HCT116 (cell line): ENCODE measurements around the gene DENND2D. TPM values are rescaled to one million over a fixed set of nuclear protein-coding genes. Genes with fewer than 3 reads are reported as not detected.

Experiments
- ATAC-seq: fragments of 200-7000 bp; cut with Tn5 transposase; 2 replicates; pipeline ENCODE4 v1.9.1; 2020; ENCODE audit warnings: mild to moderate bottlenecking, moderate library complexity
- BruUV-seq: library from RNA; stranded (reverse); fragments of 400-500 nt; replicated peaks from 2 replicates; lab custom pipeline; 2021; lab: Mats Ljungman, UMichigan
- CTCF ChIA-PET: fragments of 300-600 bp; sonication (Branson Sonifier 250); formaldehyde crosslinking; loops from one replicate; lab custom pipeline; 2021; ENCODE audit warnings: antibody characterized with exemption; lab: Charles Lee
- POLR2A ChIA-PET: fragments of 300-600, 350-600 bp; sonication (Branson Sonifier 250); formaldehyde crosslinking; loops from one replicate; lab custom pipeline; 2021; ENCODE audit warnings: antibody characterized with exemption; lab: Charles Lee
- RAD21 ChIA-PET, 2 experiments: fragments of 300-600 bp; sonication (Branson Sonifier 250); formaldehyde crosslinking; loops; one replicate each; lab custom pipeline; 2023; ENCODE audit warnings: low total read pairs in 2 of 2; ENCODE audit not compliant: uncharacterized antibody in 2 of 2, unreplicated experiment in 2 of 2, low non-redundant PET in 1 of 2; lab: Charles Lee
- DNase-seq: peaks from one replicate; pipeline ENCODE4 v3.0.0-alpha.2; 2010; ENCODE audit warnings: low read depth, low spot score
- H2AFZ ChIP-seq: fragments of 200-600 bp; shearing (Covaris generic), sonication (generic); 2 replicates; pipeline ENCODE4 v1.6.1; 2017; ENCODE audit warnings: low read depth, mixed run types, mixed read lengths, antibody characterized with exemption, low read length; ENCODE audit not compliant: poor library complexity, severe bottlenecking
- H3K27ac ChIP-seq: 2 replicates; pipeline ENCODE4 v1.5.1; 2012; ENCODE audit warnings: low read depth, low read length
- H3K27me3 ChIP-seq: fragments of 200-600 bp; sonication (generic); 2 replicates; pipeline ENCODE4 v1.6.1; 2016; ENCODE audit warnings: mixed run types, low read length, mixed read lengths; ENCODE audit not compliant: insufficient read depth
- H3K36me3 ChIP-seq, 2 experiments: fragments of 200-500 bp in 1 of 2; fragments of 200-600 bp in 1 of 2; sonication (Bioruptor generic) in 1 of 2; sonication (generic) in 1 of 2; 2 replicates each; pipeline versions ENCODE4 v1.5.1 to v1.6.1; 2014 to 2016; ENCODE audit warnings: low read length in 2 of 2, inconsistent platforms in 1 of 2, mixed read lengths in 1 of 2, mixed run types in 1 of 2; ENCODE audit not compliant: insufficient read depth in 2 of 2, control insufficient read depth in 1 of 2
- H3K4me1 ChIP-seq, 2 experiments: fragments of 200-600 bp in 1 of 2; sonication (generic) in 1 of 2; 2 replicates each; pipeline versions ENCODE4 v1.5.1 to v1.6.1; 2012 to 2017; ENCODE audit warnings: low read length in 2 of 2, inconsistent platforms in 1 of 2, mild to moderate bottlenecking in 1 of 2, mixed read lengths in 1 of 2, mixed run types in 1 of 2, moderate library complexity in 1 of 2; ENCODE audit not compliant: insufficient read depth in 2 of 2, control insufficient read depth in 1 of 2
- H3K4me2 ChIP-seq: fragments of 200-600 bp; sonication (generic); 2 replicates; pipeline ENCODE4 v1.6.1; 2017; ENCODE audit warnings: mixed run types, low read length, mixed read lengths
- H3K4me3 ChIP-seq, 2 experiments: fragments of 200-600 bp in 1 of 2; sonication (generic) in 1 of 2; replicated peaks in 1 of 2; 2 replicates each; pipeline ENCODE4 v1.5.1; 2011 to 2016; ENCODE audit warnings: low read length in 2 of 2, control low read depth in 1 of 2, low read depth in 1 of 2, mild to moderate bottlenecking in 1 of 2, mixed read lengths in 1 of 2, mixed run types in 1 of 2
- H3K79me2 ChIP-seq: fragments of 200-600 bp; sonication (generic); 2 replicates; pipeline ENCODE4 v1.6.1; 2017; ENCODE audit warnings: mild to moderate bottlenecking, mixed run types, low read length, moderate library complexity, mixed read lengths; ENCODE audit not compliant: insufficient read depth
- H3K9ac ChIP-seq: fragments of 200-600 bp; sonication (generic); 2 replicates; pipeline ENCODE4 v1.6.1; 2016; ENCODE audit warnings: low read length, mixed read lengths
- H3K9me2 ChIP-seq: fragments of 200-600 bp; sonication (generic), shearing (Covaris generic); 2 replicates; pipeline ENCODE4 v1.6.1; 2017; ENCODE audit warnings: mixed run types, mild to moderate bottlenecking, moderate library complexity; ENCODE audit not compliant: insufficient read depth
- H3K9me3 ChIP-seq, 2 experiments: fragments of 200-500 bp in 1 of 2; fragments of 200-600 bp in 1 of 2; sonication (Bioruptor generic) in 1 of 2; sonication (generic) in 1 of 2; 2 replicates each; pipeline ENCODE4 v1.6.1; 2014 to 2017; ENCODE audit warnings: low read length in 2 of 2, mixed read lengths in 2 of 2, inconsistent platforms in 1 of 2, low read depth in 1 of 2, mild to moderate bottlenecking in 1 of 2, mixed run types in 1 of 2, moderate library complexity in 1 of 2; ENCODE audit not compliant: control insufficient read depth in 1 of 2, insufficient read depth in 1 of 2
- H4K20me1 ChIP-seq: fragments of 200-600 bp; sonication (generic), shearing (Covaris generic); 2 replicates; pipeline ENCODE4 v1.6.1; 2017; ENCODE audit warnings: mixed run types, mild to moderate bottlenecking, moderate library complexity; ENCODE audit not compliant: insufficient read depth
- CBX3 ChIP-seq: IDR thresholded peaks from 2 replicates; pipeline ENCODE4 v1.6.1; 2012; ENCODE audit warnings: low read depth
- CEBPB ChIP-seq: IDR thresholded peaks from 2 replicates; pipeline ENCODE4 v1.6.1; 2012; ENCODE audit warnings: low read depth
- EZH2phosphoT487 ChIP-seq: fragments of 200-600 bp; IDR thresholded peaks from 2 replicates; pipeline ENCODE4 v1.6.1; 2018; ENCODE audit warnings: antibody characterized with exemption, borderline replicate concordance
- FOSL1 ChIP-seq: IDR thresholded peaks from 2 replicates; pipeline ENCODE4 v1.6.1; 2012; ENCODE audit warnings: low read depth
- JUND ChIP-seq: IDR thresholded peaks from 2 replicates; pipeline ENCODE4 v1.6.1; 2012
- POLR2A ChIP-seq: IDR thresholded peaks from 2 replicates; pipeline ENCODE4 v1.7.0; 2011; ENCODE audit warnings: borderline replicate concordance; ENCODE audit not compliant: insufficient read depth, insufficient read length; ENCODE audit errors: extremely low read depth
- POLR2AphosphoS5 ChIP-seq: IDR thresholded peaks from 2 replicates; pipeline ENCODE4 v1.6.1; 2011; ENCODE audit warnings: mild to moderate bottlenecking, low read depth, low read length, moderate library complexity
- RAD21 ChIP-seq: IDR thresholded peaks from 2 replicates; pipeline ENCODE4 v1.6.1; 2012; ENCODE audit warnings: low read depth, mild to moderate bottlenecking
- REST ChIP-seq: IDR thresholded peaks from 2 replicates; pipeline ENCODE4 v1.6.1; 2012; ENCODE audit warnings: low read depth
- SP1 ChIP-seq: IDR thresholded peaks from 2 replicates; pipeline ENCODE4 v1.6.1; 2012; ENCODE audit warnings: low read depth
- SRF ChIP-seq: IDR thresholded peaks from 2 replicates; pipeline ENCODE4 v1.6.1; 2012; ENCODE audit warnings: low read depth
- TCF7L2 ChIP-seq: IDR thresholded peaks from 2 replicates; pipeline ENCODE4 v1.7.0; 2011; ENCODE audit warnings: borderline replicate concordance, inconsistent platforms; ENCODE audit not compliant: insufficient read depth, insufficient read length; ENCODE audit errors: extremely low read depth
- intact Hi-C: fragments of 100-400 bp; cut with micrococcal nuclease; formaldehyde crosslinking; loops from 2 replicates; pipeline ENCODE4 v1.10.0; 2022
- total RNA-seq: library from RNA; stranded (reverse); gene quantifications from one replicate; pipeline ENCODE4 v1.2.1, GENCODE V29; 2021; ENCODE audit not compliant: unreplicated experiment
- TF ChIP-seq, protein P1 (sequence below): IDR thresholded peaks from 2 replicates; pipeline ENCODE4 v1.6.1; 2012
- TF ChIP-seq, protein P2 (sequence below), 3 experiments: fragments of 200-600 bp in 1 of 3; sonication (generic) in 1 of 3; IDR thresholded peaks in 2 of 3; conservative IDR thresholded peaks in 1 of 3; 2 replicates each; pipeline ENCODE4 v1.5.1; 2012 to 2017; ENCODE audit warnings: low read depth in 2 of 3, low read length in 2 of 3, antibody characterized with exemption in 1 of 3, borderline replicate concordance in 1 of 3, control low read depth in 1 of 3, mild to moderate bottlenecking in 1 of 3, mixed read lengths in 1 of 3, mixed run types in 1 of 3, moderate library complexity in 1 of 3; ENCODE audit not compliant: insufficient read depth in 1 of 3
- TF ChIP-seq, protein P3 (sequence below): IDR thresholded peaks from 2 replicates; pipeline ENCODE4 v1.6.1; 2011; ENCODE audit warnings: mild to moderate bottlenecking, low read length, moderate library complexity; ENCODE audit not compliant: insufficient replicate concordance; ENCODE audit errors: extremely low read depth

The DENND2D gene
- total RNA-seq, 1 experiment from 2014 or later: 31.9 TPM

- no peaks in the 10 kb centered on the region for H3K9me3 ChIP-seq
- no peaks in the 10 kb centered on the region for H3K27me3 ChIP-seq
- ChIA-PET POLR2A (interaction anchor here (1.2 kb wide), 1 partner anchor 13 kb away, joined by 3 read pairs; no protein-coding TSS in a partner anchor), RAD21 (no interaction called here)
- H3K9ac ChIP-seq: no peak overlapping the region
- H3K27ac ChIP-seq: 0 out of 2 replicates have a peak overlapping the region, but pooled peaks have one; percentile 17
- intact Hi-C loops: no loop called here
- TF ChIP-seq FOSL1 (no peak), CEBPB (no peak), EZH2phosphoT487 (no peak), SRF (no peak), REST (no peak), POLR2AphosphoS5 (no peak), TCF7L2 (no peak), POLR2A (no peak), SP1 (no peak), CBX3 (no peak), RAD21 (no peak), JUND (no peak)
- TF ChIP-seq, protein P1, sequence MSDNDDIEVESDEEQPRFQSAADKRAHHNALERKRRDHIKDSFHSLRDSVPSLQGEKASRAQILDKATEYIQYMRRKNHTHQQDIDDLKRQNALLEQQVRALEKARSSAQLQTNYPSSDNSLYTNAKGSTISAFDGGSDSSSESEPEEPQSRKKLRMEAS: no peak
- TF ChIP-seq, protein P2, sequence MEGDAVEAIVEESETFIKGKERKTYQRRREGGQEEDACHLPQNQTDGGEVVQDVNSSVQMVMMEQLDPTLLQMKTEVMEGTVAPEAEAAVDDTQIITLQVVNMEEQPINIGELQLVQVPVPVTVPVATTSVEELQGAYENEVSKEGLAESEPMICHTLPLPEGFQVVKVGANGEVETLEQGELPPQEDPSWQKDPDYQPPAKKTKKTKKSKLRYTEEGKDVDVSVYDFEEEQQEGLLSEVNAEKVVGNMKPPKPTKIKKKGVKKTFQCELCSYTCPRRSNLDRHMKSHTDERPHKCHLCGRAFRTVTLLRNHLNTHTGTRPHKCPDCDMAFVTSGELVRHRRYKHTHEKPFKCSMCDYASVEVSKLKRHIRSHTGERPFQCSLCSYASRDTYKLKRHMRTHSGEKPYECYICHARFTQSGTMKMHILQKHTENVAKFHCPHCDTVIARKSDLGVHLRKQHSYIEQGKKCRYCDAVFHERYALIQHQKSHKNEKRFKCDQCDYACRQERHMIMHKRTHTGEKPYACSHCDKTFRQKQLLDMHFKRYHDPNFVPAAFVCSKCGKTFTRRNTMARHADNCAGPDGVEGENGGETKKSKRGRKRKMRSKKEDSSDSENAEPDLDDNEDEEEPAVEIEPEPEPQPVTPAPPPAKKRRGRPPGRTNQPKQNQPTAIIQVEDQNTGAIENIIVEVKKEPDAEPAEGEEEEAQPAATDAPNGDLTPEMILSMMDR (IDR thresholded peaks at IDR 0.05 in 2 of 3, conservative IDR thresholded peaks at IDR 0.05 in 1 of 3; ENCODE audit: borderline replicate concordance in 1 of 3, insufficient read depth in 1 of 3, low read depth in 2 of 3, low read length in 2 of 3): no peak
- TF ChIP-seq, protein P3, sequence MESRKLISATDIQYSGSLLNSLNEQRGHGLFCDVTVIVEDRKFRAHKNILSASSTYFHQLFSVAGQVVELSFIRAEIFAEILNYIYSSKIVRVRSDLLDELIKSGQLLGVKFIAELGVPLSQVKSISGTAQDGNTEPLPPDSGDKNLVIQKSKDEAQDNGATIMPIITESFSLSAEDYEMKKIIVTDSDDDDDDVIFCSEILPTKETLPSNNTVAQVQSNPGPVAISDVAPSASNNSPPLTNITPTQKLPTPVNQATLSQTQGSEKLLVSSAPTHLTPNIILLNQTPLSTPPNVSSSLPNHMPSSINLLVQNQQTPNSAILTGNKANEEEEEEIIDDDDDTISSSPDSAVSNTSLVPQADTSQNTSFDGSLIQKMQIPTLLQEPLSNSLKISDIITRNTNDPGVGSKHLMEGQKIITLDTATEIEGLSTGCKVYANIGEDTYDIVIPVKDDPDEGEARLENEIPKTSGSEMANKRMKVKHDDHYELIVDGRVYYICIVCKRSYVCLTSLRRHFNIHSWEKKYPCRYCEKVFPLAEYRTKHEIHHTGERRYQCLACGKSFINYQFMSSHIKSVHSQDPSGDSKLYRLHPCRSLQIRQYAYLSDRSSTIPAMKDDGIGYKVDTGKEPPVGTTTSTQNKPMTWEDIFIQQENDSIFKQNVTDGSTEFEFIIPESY: no peak
- TF ChIP-seq, all 23 proteins: peak for 0
- Histone ChIP-seq H3K4me1 (peaks cover 0 to 2% of the 10 kb centered on the region in 2 experiments; a peak in 1 of 4 replicates), H2AFZ (no peak overlapping the region), H4K20me1 (no peaks in the 10 kb centered on the region), H3K4me3 (no peak overlapping the region), H3K36me3 (no peaks in the 10 kb centered on the region), H3K9me2 (no peaks in the 10 kb centered on the region), H3K4me2 (no peak overlapping the region), H3K79me2 (no peaks in the 10 kb centered on the region)
- DNase-seq (no peak), ATAC-seq (no peak)
- BruUV-seq: no TSS peak
- CTCF ChIA-PET: no interaction called here
Measured at GRCh38 chr1:111214884-111215283, 14.4 kb upstream of the DENND2D start.
